A172 (cell line): Measurements from ENCODE around the gene KIAA0232. TPM values are rescaled to one million over a fixed set of nuclear protein-coding genes. Genes with fewer than 3 reads are reported as not detected.
"Not testable (repeated sequence)": the region's sequence is repeated elsewhere in the genome, so short reads cannot be mapped to it uniquely, and the experiment has no call there.

Experiments used
- DNase-seq: peaks from one replicate; pipeline ENCODE4 v3.0.0-alpha.2; 2015; ENCODE audit warnings: low spot score
- total RNA-seq: library from RNA; depleted of rRNA; stranded (reverse); fragments of >200 nt; shearing (Covaris generic); gene quantifications from 2 replicates; pipeline ENCODE4 v1.2.3, GENCODE V29; 2014

The KIAA0232 gene
- total RNA-seq, 1 experiment from 2014 or later = 22.6 TPM

DNA sequence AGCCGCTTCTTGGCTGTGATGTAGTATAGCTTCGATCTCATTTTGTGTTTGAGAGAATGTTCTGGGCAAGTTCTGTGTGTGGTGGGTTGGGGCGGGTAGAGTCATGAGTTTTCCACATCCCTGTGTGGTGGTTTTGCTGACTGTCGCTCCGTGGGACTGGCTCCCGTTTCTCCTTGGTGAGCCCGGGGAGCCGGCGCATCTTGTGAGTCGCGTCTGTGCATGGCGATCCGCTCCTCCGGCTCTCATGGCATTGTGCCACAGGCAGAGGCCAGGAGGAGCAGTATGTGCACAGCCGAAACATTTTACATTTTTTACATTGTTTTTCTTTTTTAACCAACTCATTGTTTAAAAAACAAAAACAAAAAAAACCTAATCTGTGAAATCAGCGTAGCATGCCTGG, 99.4 kb downstream of the KIAA0232 start:
- DNase-seq = no peak

DNA sequence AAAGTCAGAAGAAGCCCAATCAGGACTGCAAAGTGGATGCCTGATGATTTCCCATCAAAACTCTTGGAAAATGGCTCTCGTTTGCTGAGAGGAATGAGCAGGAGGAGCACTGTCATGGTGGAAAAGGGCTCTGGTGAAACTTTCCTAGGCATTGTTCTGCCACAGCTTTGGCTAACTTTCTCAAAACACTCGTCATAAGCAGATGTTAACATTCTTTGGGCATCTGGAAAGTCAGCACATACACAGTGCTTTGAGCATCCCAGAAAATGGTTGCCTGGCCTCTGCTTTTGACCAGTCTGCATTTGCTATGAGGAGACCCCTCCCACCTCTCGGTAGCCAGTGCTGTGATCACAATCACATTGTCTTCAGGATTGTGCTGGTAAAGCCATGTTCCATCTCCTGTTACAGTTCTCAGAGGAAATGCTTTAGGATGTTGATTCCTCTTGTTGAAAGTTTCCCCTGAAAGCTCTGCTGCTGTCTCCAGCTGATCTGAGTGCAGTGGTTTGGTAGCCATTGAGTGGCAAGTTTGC, 101.9 kb downstream of the KIAA0232 start:
- DNase-seq = no peak

DNA sequence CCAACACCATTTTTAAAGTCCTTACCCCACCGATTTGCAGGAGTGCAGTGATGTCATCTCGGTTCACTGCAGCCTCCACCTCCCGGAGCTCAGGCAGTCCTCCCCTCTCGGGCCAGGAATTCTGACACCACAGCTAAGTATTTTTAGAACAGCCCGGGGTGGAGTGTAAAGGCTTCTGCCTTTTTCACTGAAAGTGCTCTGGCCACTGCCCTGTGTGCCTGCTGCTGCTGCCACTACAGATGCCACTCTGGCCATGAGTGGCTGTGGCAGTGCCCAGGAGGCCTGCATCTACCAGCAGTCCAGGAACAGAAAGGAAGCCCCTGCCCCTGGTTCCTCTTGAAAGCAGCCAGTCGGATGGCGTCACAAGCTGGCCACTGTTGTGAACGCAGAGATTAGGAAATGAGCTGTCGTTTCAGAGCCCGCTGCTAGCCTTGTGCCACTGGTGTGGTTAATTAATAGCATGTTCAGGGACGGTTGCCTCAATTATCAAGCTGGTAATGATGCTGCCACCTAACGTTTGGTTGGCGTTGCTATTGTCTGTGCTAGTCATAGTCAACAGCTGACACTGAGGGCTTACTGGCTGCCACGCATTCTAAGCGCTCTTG, 103.5 kb downstream of the KIAA0232 start:
- DNase-seq = peak; percentile 74

DNA sequence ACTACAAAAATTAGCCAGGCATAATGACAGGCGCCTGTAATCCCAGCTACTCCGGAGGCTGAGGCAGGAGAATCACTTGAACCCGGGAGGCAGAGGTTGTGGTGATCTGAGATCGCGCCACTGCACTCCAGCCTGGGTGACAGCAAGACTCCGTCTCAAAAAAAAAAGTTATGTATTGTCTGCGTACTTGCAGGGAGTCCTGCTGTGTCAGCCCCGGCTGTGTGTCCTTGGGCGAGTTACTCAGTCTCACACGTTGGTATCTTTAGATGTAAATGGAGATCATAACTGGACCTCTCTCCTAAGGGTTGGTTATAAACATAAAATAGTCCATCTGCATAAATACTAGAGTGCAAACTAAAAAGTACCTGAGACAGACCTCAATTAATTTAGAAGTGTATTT, 104.4 kb downstream of the KIAA0232 start:
- no peak for DNase-seq

DNA sequence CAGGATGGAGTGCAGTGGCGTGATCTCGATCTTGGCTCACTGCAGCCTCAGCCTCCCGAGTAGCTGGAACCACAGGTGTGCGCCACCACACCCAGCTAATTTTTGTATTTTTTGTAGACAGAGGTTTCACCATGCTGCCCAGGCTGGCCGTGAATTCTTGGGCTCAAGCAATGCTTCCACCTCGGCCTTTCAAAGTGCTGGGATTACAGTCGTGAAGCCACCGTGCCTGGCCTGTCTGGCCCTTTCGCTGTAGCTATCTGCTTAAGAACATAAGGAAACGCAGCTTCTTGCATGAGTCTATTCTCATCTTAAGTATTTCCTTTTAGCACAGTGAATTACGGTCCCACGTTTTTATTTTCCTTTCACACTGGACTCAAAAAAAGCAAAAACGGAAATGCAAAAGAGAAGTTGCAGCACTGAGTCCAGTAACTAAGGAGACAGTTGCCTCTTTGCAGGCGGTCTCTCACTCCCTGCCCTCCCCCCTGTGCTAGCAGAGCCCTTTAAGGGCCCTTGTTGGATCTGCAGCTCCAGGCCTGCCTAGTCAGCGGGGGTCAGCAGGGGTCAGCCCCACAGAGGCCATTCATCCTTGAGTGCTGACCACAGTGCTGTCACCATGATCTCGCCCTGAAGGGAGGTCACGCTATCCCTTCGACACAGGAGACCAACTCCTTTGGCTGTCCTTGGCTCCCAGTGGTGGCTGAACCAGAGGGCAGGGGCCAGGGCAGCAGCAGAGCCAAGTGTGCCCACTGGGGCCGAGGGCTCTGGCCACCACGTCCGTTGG, 105.3 kb downstream of the KIAA0232 start:
- DNase-seq = no peak

DNA sequence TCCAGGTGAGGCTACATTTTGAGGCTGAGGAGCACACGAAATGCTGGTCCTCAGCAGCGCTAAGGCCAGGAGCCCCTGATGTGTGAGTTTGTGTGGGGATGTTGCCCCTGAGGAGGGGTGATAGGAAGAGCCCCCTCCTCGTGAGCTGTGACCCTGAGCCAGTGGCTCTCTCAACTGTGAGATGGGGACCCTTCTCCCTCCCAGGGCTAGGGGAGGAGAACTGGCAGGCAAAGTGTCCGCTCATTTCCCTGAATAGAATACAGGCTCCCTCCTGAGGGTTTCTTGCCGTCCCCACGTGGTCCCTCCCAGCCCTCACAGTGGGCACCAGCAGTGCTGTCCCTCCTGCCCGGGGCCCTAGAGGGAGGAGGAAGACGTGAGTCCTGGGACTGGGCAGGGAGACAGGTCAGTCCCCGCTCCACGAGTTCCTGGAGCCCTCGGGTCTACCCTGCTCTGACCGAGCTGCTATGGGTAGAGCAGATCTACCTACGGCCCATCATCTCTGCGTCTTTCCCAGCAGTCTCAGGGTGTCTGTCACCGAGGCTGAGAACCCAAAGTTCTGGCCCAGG, 106.1 kb downstream of the KIAA0232 start:
- DNase-seq = no peak

DNA sequence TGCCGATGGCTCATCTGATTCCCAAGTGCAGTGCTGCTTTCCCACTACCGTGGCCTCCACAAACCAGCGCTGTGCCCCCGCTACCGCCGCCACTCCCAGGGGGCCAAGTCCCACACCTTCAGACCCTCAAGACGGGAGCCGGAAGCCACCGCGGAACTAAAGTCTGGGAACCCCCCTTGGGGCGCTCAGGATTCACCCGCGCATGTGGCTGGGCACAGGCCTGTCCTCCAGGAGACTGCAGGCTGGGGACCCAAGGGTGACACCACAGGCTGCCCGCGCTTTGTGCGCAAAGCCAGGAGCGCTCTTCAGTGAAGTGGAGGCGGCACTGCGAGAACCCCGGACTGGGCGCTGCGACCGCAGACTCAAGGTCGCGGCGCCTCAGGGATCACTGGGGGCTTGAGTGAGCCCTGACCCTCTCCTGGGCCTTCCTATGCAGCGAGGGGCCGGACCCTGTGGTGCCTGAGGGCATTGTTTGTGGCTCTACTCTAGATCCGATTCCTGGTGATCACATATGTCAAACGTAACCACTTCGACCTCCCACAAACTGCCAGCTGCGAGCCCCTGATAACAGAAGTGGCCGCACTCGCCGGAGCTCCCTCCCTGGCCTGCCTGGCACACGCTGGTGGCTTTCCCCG, 106.7 kb downstream of the KIAA0232 start:
- no peak for DNase-seq

DNA sequence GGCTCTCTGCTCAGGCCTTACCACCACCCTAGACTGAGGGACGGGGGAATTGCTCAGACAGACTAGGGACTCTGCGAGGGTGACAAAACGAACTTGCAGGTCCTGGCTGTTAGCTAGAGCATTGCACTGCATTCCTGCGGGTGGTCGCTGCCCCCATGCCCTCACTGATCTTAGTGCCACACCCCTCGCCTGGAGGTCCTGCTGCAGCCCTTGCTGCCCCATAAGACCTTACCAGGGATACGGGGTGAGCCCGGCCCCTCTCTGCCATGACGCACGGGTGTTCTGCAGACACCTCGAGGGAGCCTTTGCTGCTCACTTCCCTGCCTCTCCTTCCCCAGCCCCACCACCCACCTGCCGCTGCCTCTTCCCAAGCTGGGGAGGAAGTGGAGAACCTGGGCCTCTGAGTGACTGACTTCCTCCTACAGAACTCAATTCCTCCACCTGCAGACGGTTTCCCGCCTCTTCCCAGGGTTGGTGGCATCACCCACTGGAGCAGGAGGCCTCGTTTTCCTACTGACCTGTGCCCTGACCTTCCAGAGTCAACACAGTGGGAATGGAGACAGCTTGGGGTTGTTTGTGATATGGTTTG, 107.3 kb downstream of the KIAA0232 start:
- DNase-seq = no peak

DNA sequence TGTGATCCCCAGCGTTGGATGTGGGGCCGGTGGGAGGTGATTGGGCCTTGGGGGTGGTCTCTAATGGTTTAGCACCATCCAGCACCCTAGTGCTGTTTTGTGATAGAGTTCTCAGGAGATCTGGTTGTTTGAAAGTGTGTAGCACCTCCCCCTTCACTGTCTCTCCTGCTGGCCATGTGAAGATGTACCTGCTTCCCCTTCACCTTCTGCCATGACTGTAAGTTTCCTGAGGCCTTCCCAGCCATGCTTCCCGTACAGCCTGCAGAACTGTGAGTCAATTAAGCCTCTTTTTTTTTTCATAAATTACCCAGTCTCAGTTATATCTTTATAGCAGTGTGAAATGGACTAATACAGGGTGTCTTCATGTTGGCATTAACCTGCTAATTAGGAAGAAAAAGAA, 107.8 kb downstream of the KIAA0232 start:
- no peak for DNase-seq

DNA sequence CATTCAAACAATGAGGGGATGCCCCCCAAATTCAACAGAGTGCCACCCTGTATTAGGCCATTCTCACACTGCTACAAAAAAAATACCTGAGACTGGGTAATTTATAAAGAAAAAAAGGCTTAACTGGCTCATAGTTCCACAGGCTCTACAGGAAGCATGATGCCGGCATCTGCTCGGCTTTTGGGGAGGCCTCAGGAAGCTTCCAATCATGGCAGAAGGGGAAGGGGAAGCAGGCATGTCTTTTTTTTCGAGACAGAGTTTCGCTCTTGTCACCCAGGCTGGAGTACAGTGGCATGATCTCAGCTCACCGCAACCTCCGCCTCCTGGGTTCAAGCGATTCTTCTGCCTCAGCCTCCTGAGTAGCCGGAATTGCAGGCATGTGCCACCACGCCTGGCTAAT, 108.4 kb downstream of the KIAA0232 start:
- not testable (repeated sequence) for DNase-seq

DNA sequence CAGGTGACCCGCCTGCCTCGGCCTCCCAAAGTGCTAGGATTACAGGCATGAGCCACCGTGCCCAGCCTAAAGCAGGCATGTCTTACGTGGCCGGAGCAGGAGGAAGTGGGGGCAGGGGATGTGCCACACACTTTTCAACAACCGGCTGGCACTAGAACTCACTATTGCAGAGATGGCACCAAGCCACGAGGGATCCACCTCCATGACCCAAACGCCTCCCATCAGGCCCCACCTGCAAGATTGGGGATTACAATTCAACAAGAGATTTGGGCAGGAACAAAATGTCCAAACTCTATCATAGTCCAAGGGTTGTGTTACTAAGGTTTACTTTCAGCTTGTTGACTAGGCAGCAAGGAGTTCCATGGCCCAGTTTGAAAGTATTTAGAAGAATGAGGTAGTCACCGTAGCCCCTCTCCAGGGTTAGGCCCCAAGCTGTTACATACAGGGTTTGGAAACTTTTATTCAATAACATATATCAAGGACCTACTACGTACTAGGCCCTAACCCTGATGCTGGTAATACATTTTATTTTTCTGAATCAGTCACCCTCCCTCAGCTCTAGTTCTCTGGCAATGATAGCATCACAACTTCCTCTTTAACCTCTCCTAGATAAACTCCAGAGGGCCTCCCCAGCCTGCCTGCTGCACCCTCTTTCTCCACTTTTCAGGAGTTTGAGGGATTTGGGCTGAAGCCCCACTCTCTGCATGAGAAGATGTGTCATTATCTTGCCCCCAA, 109.1 kb downstream of the KIAA0232 start:
- no peak for DNase-seq

DNA sequence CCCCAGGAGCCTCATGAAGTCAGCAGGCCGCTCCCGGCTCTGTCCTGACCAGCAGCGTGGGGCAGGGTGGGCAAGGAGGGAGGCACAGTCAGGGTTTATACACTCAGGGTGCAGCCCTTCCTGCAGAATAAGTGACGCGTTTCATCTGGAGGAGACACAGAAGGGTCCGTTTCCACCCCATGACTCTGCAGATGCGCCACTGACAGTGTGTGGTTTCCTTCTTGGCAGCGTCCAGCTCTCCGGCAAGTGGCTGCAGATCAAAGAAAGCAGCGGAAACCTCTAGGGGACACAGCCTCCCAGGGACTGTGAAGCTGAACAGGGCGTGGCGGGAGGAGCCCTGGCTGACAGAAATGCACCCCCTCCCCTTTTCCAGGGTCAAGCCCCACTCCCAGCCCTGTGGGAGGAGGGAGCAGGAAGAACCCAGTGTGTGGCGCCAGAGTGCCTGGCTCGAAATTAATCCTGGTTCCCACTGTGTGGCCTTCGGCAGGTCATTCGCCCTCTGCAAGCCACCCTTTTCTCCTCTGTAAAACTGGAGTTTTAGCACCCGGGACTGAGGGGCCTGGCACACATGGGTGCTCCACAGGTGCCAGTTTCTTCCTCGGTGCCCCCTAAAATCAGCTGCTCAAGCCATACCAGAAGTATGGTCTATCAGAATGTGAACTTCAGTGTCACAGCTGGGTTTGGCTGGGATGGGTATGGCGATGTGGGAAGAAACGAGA, 109.8 kb downstream of the KIAA0232 start:
- peak; percentile 72 for DNase-seq

DNA sequence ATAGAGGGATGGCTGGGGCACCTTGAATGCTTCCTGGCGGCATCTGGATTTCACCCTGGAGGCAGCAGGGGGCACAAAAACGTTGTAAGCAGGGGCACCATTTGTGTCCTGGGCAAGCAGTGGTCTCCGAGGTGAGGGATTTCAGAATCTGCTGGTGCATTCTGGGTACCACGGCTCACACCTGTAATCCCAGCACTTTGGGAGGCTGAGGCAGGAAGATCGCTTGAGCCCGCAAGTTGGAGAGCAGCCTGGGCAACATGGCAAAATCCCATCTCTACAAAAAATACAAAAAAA, 110.3 kb downstream of the KIAA0232 start:
- DNase-seq = no peak

DNA sequence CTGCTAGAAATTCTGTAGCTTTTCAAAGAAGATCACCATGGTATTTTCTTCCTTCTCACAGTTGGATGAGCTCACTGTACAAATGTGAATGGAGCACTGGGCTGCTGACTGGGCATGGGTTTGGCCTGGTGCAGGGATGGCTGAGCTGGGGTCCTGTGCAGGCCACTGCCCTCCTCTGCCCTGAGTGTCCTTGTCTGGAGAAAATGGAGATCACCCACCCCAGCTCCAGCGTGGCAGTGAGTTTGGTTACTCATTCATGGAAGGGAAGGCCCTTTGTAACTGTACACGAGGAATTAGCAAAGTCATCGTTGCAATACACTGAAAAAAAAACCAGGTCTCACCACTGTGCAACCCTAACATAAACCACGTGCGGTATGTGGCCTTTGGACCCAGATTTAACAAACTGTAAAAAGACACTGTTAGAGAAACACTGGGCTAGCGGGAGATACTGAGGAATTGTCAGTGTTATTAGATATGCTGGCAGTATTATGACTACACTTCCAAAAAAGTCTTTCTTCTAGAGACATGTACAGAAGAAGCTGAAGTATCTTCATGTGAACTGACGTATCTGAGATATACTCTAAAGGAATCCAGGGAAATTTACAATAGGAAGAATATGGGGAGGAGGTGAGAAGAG, 111.0 kb downstream of the KIAA0232 start:
- no peak for DNase-seq

DNA sequence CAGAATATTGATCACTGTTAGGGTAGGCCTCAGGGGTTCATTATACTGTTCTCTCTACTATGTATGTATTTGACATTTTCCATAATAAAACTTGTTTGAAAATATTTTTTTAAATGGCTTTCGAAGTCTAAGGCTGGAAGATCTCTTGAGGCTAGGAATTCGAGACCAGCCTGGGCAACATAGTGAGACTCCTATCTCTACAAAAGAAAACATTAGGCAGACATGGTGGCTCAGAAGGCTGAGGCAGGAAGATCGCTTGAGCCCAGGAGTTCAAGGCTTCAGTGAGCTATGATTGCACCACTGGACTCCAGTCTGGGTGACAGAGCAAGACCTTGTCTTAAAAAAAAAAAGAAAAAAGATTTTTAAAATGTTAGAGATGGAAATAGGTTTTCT, 111.6 kb downstream of the KIAA0232 start:
- DNase-seq = no peak

DNA sequence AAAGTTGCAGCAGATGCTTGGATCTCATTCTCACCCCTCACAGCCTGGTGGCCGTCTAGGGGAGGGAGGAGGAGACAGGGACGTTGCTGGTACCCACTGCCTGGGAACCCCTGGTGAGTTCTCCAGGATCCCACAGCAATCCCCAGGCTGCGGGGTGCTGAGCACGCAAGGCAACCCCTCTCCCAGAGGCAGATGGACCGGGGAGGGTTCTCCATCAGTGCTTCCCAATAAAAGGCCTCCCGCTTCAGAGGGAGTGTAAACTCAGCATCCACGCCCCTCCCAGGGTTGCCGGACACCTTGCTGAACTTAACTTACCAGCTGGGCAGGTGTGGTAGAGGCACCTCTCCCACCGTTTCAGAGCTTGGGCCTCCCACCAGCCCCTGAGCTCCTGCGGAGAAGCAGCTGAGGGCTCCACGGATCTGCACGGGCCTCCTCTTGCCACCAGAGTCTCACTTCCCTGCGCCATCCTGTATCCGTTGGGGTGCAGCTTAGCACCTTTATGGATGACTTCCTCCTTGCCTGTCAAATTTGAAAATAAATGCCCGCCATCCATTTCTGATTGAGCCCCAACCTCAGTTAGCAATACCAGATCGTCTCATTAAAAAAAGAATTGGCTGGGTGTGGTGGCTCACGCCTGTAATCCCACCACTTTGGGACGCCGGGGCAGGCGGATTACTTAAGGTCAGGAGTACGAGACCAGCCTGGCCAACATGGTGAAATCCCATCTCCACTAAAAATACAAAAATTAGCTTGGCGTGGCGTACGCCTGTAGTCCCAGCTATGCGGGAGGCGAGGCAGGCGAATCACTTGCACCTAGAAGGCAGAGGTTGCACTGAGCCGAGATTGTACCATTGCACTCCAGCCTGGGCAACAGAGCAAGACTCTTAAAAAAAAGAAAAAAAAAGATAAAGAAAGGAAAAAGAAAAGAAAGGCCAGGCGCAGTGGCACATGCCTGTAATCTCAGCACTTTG, 112.3 kb downstream of the KIAA0232 start:
- no peak for DNase-seq

DNA sequence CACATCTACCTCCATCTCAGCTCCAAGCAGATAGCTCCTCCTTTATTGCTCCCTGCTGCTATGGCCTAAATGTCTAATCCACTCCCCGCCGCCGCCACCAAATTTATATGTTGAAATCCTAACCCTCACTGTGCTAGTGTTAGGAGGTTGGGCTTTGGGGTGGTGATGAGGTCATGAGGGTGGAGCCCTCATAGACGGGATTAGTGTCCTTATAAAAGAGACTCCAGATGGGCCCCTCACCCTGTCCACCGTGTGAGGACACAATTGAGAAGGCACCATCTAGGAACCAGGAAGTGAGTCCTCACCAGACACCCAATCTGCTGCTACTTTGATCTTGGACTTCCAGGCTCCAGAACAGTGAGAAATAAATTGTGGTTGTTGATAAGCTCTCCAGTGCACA, 113.5 kb downstream of the KIAA0232 start:
- DNase-seq = no peak

DNA sequence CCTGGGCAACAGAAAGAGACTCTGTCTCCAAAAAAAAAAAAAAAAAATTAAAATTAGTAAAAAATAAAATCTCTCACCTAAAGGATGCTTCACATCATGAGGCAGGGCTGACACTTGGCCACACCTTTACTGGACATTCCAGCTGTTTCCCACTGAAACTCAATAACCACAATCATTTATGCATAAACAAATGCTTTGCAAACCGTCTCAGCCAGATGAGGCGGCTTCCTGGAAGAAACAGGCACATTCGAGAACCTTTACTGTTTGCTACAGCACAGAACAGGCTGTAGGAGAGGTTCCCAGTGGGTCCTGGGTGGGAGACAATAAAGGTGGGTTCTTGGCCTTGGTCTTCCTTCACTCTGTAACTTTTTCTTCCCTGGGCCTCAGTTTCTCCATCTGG, 116.2 kb downstream of the KIAA0232 start:
- no peak for DNase-seq

DNA sequence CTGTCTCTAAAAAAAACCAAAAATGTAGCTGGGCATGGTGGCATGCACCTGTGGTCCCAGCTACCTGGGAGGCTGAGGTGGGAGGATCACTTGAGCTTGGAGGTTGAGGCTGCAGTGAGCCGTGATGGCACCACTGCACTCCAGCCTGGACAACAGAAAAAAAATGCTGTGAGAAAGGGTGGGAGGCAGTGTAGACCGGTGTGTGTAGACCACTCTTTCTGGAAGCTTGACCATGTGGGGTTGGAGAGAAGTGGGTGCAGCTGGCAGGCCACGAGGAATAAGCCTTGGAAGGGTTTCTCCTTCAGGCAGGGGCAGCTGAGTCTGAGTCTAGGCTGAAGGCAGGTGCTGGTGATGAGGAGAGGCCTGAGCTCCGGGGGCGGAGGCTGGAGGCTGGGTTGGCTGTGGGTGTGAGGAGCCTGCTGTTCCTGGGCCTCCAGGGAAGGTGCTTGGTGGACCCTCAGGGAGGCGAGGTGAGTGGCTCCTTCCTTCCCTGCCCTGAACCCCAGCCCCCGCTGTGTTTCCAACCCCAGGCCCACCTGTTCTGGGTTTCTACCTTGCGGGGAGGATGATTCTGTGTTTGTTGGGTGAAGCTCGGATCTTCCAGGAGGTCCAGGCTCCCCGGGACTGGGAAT, 117.8 kb downstream of the KIAA0232 start:
- DNase-seq = no peak
